ENCODE data around the gene C1orf115. TPM values are rescaled to one million over a fixed set of nuclear protein-coding genes. Genes with fewer than 3 reads are reported as not detected.

Gene C1orf115
- total RNA-seq, 1 donor: 0.09 TPM

DNA sequence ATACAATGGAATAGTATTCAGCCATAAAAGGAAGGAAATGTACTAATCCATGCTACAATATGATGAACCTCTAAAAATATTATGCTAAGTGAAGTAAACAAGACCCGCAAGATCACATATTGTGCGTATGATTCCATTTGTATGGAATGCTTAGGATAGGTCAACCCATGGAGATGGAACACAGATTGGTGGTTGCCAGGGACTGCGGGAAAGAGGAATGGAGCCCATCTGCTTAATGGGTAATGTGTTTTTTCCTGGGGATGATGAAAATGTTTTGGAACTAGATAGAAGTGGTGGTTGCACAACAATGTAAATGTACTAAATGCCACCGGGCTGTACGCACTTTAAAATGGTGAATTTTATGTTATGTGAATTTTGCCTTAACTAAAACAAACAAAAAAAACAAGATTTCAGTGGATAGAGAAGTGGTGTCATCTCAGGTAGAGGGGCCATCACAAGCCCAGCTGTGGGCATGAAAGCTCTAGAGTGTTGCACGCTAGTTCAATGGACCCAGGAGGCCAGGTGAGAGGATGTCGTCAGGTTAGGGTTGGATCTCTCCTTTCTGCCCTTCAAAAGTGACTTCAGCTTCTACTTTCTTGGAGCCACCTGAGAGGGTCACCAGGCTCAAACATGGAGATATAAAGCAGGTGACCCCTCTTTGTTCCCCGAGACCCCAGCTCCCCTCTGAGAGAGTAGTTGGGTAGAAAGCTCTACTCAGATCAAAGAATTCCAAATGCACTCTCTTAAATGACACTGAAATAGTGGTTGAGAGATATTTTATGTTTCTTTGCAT, 2.5 kb downstream of the C1orf115 start:
- TF ChIP-seq, protein P1, sequence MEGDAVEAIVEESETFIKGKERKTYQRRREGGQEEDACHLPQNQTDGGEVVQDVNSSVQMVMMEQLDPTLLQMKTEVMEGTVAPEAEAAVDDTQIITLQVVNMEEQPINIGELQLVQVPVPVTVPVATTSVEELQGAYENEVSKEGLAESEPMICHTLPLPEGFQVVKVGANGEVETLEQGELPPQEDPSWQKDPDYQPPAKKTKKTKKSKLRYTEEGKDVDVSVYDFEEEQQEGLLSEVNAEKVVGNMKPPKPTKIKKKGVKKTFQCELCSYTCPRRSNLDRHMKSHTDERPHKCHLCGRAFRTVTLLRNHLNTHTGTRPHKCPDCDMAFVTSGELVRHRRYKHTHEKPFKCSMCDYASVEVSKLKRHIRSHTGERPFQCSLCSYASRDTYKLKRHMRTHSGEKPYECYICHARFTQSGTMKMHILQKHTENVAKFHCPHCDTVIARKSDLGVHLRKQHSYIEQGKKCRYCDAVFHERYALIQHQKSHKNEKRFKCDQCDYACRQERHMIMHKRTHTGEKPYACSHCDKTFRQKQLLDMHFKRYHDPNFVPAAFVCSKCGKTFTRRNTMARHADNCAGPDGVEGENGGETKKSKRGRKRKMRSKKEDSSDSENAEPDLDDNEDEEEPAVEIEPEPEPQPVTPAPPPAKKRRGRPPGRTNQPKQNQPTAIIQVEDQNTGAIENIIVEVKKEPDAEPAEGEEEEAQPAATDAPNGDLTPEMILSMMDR (IDR thresholded peaks at IDR 0.05; ENCODE audit: insufficient read depth, low read length): no peak
- no peak for DNase-seq (ENCODE audit: low read depth)
- H3K4me3 ChIP-seq (ENCODE audit: low read depth, low read length): no peak overlapping the region

DNA sequence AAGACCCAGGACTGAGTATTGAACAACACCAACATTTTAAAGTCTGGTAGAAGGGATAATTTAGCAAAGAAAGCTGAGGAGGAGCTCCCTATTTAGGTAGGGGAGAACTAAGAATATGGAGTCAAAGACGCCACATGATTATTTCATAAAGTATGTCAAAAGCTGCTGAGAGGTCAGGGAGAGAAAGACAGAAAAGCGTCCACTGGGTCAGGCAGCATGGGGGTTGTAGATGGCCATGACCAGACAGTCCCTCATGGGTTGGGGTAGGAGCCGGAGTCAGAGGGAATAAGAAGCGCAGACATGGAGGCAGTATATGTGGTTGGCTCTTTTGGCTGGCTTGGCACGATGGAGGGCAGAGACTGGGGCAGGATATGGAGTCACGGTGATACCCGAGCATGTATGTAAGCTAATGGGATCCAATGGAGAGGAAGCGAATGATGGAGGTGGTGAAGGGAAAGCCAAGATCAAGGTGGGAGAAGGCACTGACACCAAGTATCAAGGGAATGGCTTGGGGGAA, 4.8 kb downstream of the C1orf115 start:
- no peak overlapping the region for H3K4me3 ChIP-seq (ENCODE audit: low read depth, low read length)
- DNase-seq (ENCODE audit: low read depth): no peak
- TF ChIP-seq, protein P1 (IDR thresholded peaks at IDR 0.05; ENCODE audit: insufficient read depth, low read length): no peak

DNA sequence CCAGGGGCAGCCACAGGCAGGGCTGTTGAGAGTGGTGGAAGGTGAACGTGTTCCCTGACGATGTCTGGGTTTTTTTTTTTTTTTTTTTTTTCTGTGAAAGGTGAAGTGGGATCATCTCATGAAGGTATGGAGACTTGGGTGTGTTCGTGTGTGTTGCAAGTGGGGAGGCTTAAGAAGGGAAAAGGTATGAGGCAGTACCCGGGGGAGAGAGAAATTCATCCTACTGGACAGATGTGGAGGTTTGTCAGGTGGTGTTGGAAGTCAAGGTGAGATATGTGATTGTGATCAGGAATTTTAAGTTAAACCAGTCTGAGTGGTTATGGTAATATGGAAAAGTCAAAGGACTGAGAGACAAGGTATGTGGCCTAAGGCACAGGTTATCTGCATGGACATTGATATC, 5.3 kb downstream of the C1orf115 start:
- H3K4me3 ChIP-seq (ENCODE audit: low read depth, low read length): no peak overlapping the region
- TF ChIP-seq, protein P1 (IDR thresholded peaks at IDR 0.05; ENCODE audit: insufficient read depth, low read length): no peak

DNA sequence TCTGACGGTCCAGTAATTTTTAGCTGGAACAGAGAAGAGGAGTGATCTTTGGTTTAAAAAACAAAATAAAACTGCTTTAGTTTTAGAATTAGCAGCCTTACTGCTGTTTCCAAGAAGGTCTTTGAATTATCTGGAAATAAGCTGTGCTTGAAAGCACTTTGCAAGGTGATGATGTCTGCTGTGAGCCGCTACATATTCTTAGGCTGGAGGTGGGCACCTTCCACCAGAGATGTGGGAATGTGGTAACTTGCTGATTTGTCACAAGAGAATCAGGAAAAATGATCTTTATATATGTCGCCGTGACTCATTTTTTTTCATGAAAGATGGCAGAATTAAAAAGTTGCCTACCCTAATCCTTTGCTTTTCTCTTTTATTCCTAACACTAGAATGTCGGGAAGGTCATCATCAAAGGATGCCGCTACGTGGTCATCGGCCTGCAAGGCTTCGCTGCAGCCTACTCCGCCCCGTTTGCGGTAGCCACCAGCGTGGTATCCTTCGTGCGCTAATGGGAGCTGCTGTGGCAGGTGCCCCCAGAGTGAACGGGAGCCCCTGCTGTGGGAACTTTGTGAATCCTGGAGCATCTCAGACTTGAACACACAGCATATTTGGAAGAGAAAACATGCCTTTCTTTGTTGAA, 6.2 kb downstream of the C1orf115 start:
- TF ChIP-seq, protein P1 (IDR thresholded peaks at IDR 0.05; ENCODE audit: insufficient read depth, low read length): no peak
- no peak for DNase-seq (ENCODE audit: low read depth)

More for the DNA sequence above, 5.3 kb downstream of the C1orf115 start:
- no peak for DNase-seq (ENCODE audit: low read depth)

DNA sequence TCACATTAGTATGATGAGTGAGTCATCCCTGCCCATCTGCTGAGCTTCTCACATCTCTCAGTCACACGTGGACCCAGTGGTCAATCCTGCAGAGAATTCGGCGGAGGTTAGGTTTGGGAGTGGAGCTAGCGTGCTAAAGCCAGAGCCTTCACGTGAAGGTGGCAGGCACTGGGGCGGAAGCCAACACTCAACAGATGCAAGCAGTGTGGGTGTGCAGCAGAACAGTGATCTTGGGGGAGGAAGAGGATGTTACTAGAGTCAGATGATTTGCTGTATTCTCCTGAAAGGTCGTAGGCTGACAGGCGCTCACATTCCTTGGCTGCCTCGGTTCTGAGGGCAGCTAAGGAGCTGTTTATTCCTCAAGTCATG, 6.7 kb downstream of the C1orf115 start:
- no peak for DNase-seq (ENCODE audit: low read depth)
- TF ChIP-seq, protein P1 (IDR thresholded peaks at IDR 0.05; ENCODE audit: insufficient read depth, low read length): no peak
- no peak overlapping the region for H3K4me3 ChIP-seq (ENCODE audit: low read depth, low read length)

More for the DNA sequence above, 6.2 kb downstream of the C1orf115 start:
- H3K4me3 ChIP-seq (ENCODE audit: low read depth, low read length): no peak overlapping the region

DNA sequence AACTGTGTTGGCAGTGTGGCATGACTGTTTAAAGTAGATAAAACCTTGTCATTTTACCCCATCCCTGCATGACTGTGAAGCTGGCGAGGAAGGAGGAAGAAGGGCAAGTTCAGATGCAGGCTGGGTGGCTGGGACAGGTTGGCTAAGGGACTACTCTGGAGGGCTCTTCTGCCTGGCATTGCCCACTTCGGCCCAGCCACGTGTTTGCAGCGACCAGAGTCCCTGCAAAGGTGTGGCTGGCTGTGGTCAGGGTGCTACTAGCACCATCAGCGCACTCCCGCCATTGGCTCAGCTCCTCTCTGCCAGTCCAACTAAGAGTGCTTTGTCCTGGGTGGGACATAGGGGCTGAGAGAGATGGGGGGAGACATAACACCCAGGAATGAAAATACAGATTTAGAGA, 7.2 kb downstream of the C1orf115 start:
- TF ChIP-seq, protein P1 (IDR thresholded peaks at IDR 0.05; ENCODE audit: insufficient read depth, low read length): no peak

More for the DNA sequence above, 7.2 kb downstream of the C1orf115 start:
- H3K4me3 ChIP-seq (ENCODE audit: low read depth, low read length): no peak overlapping the region
- no peak for DNase-seq (ENCODE audit: low read depth)
